B cell (primary cell): ENCODE measurements around the gene CD300H. TPM values are rescaled to one million over a fixed set of nuclear protein-coding genes. Genes with fewer than 3 reads are reported as not detected.
A peak's percentile ranks its signal among the peaks of the same experiment; 100 is the strongest.

Experiments
- ATAC-seq: fragments of 200-7000 bp; cut with Tn5 transposase; one replicate; pipeline ENCODE4 v1.10.0; 2021; ENCODE audit warnings: low read depth, mild to moderate bottlenecking, moderate number of reproducible peaks, moderate library complexity
- CTCF ChIA-PET: fragments of 350-600 bp; sonication (Branson Sonifier 250); formaldehyde crosslinking; loops from one replicate; lab custom pipeline; 2021; ENCODE audit warnings: antibody characterized with exemption, inconsistent platforms; lab: Charles Lee
- POLR2A ChIA-PET: fragments of 350-600 bp; sonication (Branson Sonifier 250); formaldehyde crosslinking; loops from one replicate; lab custom pipeline; 2021; ENCODE audit warnings: antibody characterized with exemption; lab: Charles Lee
- DNase-seq: peaks from one replicate; pipeline ENCODE4 v3.0.0; 2013
- H2AFZ ChIP-seq: 2 replicates; pipeline ENCODE4 v1.6.1; 2012; ENCODE audit warnings: mild to moderate bottlenecking, low read depth, low read length; ENCODE audit not compliant: insufficient read depth, poor library complexity, severe bottlenecking
- H3K27ac ChIP-seq, 2 donors: 1 replicate in 1 of 2; 2 replicates in 1 of 2; pipeline ENCODE4 v1.5.1; 2012 to 2013; ENCODE audit warnings: low read length in 2 of 2, mild to moderate bottlenecking in 2 of 2, moderate library complexity in 1 of 2
- H3K27me3 ChIP-seq, 4 experiments: fragments of 200-600 bp in 1 of 4; sonication (generic) in 1 of 4; replicated peaks in 1 of 4; 1 replicate in 2 of 4; 2 replicates in 2 of 4; pipeline versions ENCODE4 v1.6.1 to v1.7.0; 2013 to 2016; ENCODE audit warnings: low read length in 3 of 4, mild to moderate bottlenecking in 2 of 4, mixed read lengths in 1 of 4, moderate library complexity in 1 of 4; ENCODE audit not compliant: insufficient read depth in 4 of 4, control insufficient read depth in 3 of 4; ENCODE audit errors: control extremely low read depth in 1 of 4
- H3K36me3 ChIP-seq, 2 experiments: replicated peaks in 1 of 2; 1 replicate in 1 of 2; 2 replicates in 1 of 2; pipeline versions ENCODE4 v1.6.1 to v1.7.1; 2013; ENCODE audit warnings: low read length in 1 of 2; ENCODE audit not compliant: insufficient read depth in 2 of 2, control insufficient read depth in 1 of 2; ENCODE audit errors: control extremely low read depth in 1 of 2, extremely low read depth in 1 of 2
- H3K4me1 ChIP-seq, 2 donors: fragments of 200-600 bp in 1 of 2; sonication (generic) in 1 of 2; 1 replicate in 1 of 2; 2 replicates in 1 of 2; pipeline versions ENCODE4 v1.5.1 to v1.6.1; 2013 to 2017; ENCODE audit warnings: low read length in 2 of 2; ENCODE audit not compliant: control insufficient read depth in 2 of 2, insufficient read depth in 2 of 2
- H3K4me2 ChIP-seq: replicated peaks from 2 replicates; pipeline ENCODE3; 2012; ENCODE audit warnings: mild to moderate bottlenecking, low read depth, low read length; ENCODE audit not compliant: poor library complexity, severe bottlenecking
- H3K4me3 ChIP-seq, 5 experiments: fragments of 200-600 bp in 1 of 5; sonication (generic) in 1 of 5; 1 replicate in 3 of 5; 2 replicates in 2 of 5; pipeline versions ENCODE4 v1.5.1 to v1.7.0; 2011 to 2016; ENCODE audit warnings: low read length in 4 of 5, mild to moderate bottlenecking in 4 of 5, low read depth in 2 of 5, control low read depth in 1 of 5, moderate library complexity in 1 of 5; ENCODE audit not compliant: insufficient read depth in 1 of 5; ENCODE audit errors: control extremely low read depth in 1 of 5, extremely low read depth in 1 of 5
- H3K79me2 ChIP-seq: fragments of 200-600 bp; sonication (generic); one replicate; pipeline ENCODE4 v1.6.0; 2016; ENCODE audit warnings: low read length; ENCODE audit not compliant: control insufficient read depth, insufficient read depth
- H3K9ac ChIP-seq: fragments of 200-600 bp; sonication (generic); 2 replicates; pipeline ENCODE4 v1.6.1; 2017; ENCODE audit warnings: mild to moderate bottlenecking, low read length, moderate library complexity
- H3K9me3 ChIP-seq, 3 donors: one replicate each; pipeline versions ENCODE4 v1.6.1 to v1.7.1; 2013; ENCODE audit warnings: low read length in 2 of 3; ENCODE audit not compliant: control insufficient read depth in 2 of 3, insufficient read depth in 1 of 3; ENCODE audit errors: control extremely low read depth in 1 of 3
- H4K20me1 ChIP-seq: 2 replicates; pipeline ENCODE4 v1.6.0; 2012; ENCODE audit warnings: mild to moderate bottlenecking, low read length; ENCODE audit not compliant: insufficient read depth, control insufficient read depth, poor library complexity, severe bottlenecking
- H3K27ac Mint-ChIP-seq: one replicate; pipeline ENCODE4 v1.8.0; 2021; ENCODE audit warnings: mixed read lengths
- H3K27me3 Mint-ChIP-seq: one replicate; pipeline ENCODE4 v1.8.0; 2021; ENCODE audit warnings: mixed read lengths
- H3K4me1 Mint-ChIP-seq: one replicate; pipeline ENCODE4 v1.8.0; 2021; ENCODE audit warnings: mixed read lengths
- H3K4me3 Mint-ChIP-seq: one replicate; pipeline ENCODE4 v1.8.0; 2021; ENCODE audit warnings: mixed read lengths
- H3K9me3 Mint-ChIP-seq: one replicate; pipeline ENCODE4 v1.8.0; 2022; ENCODE audit warnings: mixed read lengths; ENCODE audit not compliant: insufficient read depth
- CTCF ChIP-seq: fragments of 200-600 bp; IDR thresholded peaks from one replicate; pipeline ENCODE4 v1.8.0; 2022; ENCODE audit warnings: antibody characterized with exemption, mild to moderate bottlenecking
- EZH2 ChIP-seq: IDR thresholded peaks from 2 replicates; pipeline ENCODE4 v1.6.1; 2012; ENCODE audit warnings: borderline replicate concordance, low read depth, mild to moderate bottlenecking, moderate library complexity, low read length; ENCODE audit not compliant: insufficient read depth, poor library complexity, severe bottlenecking
- WGBS: methylation state at CpG from one replicate; pipeline ENCODE4 v1.1.5; 2013; ENCODE audit warnings: missing lambda C conversion rate; ENCODE audit not compliant: insufficient coverage; 5-methylcytosine and 5-hydroxymethylcytosine counted together
- intact Hi-C: fragments of 100-400 bp; cut with micrococcal nuclease; formaldehyde crosslinking; loops from one replicate; pipeline ENCODE4 v1.10.0; 2022
- polyA plus RNA-seq: library from polyadenylated mRNA; depleted of rRNA; stranded (reverse); fragments of >200 nt; gene quantifications from 2 replicates; pipeline ENCODE4 v1.2.3, GENCODE V29; 2012
- total RNA-seq, 2 donors: library from RNA; stranded (reverse); fragments of 120-200 nt in 1 of 2; gene quantifications; 1 replicate in 1 of 2; 2 replicates in 1 of 2; pipeline versions ENCODE4 v1.2.3 to v1.2.4, GENCODE V29; 2013 to 2022

The CD300H gene
- total and polyA plus RNA-seq, 2 donors (not counting 1 experiment from before 2014, with no cell fraction given) = 0.58 TPM; not detected in 1

- peaks cover 0 to 2% (median 1%) of the 10 kb centered on the region in 4 experiments for H3K27me3 ChIP-seq
- Mint-ChIP-seq H3K27me3 (peaks cover 28% of the 10 kb centered on the region), H3K4me3 (no peak overlapping the region), H3K9me3 (no peaks in the 10 kb centered on the region), H3K4me1 (peaks cover 2% of the 10 kb centered on the region), H3K27ac (no peak overlapping the region)
- peaks cover 0 to 11% (median 4%) of the 10 kb centered on the region in 3 donors for H3K9me3 ChIP-seq
- H3K4me2 ChIP-seq = peak overlapping the region; percentile 11
- peaks cover 0 to 5% of the 10 kb centered on the region in 2 donors for H3K4me1 ChIP-seq
- H3K9ac ChIP-seq = no peak overlapping the region
- WGBS = 27% methylated on average over 7 of the region's 7 CpGs
- no peak overlapping the region for H3K4me3 ChIP-seq
- H2AFZ ChIP-seq = peak overlapping the region; percentile 38
- CTCF ChIA-PET = no interaction called here
- DNase-seq (no peak), ATAC-seq (no peak)
- TF ChIP-seq EZH2 (no peak), CTCF (no peak)
- H4K20me1 ChIP-seq = no peaks in the 10 kb centered on the region
- intact Hi-C loops = no loop called here
- H3K27ac ChIP-seq = no peak overlapping the region
- POLR2A ChIA-PET = no interaction called here
- no peaks in the 10 kb centered on the region for H3K36me3 ChIP-seq
- no peaks in the 10 kb centered on the region for H3K79me2 ChIP-seq
Observed at GRCh38 chr17:74579900-74580299, 12.6 kb upstream of the CD300H start.

GRCh38 chr17:74578979-74579378 is 11.7 kb upstream of the CD300H start:
- H3K9me3 Mint-ChIP-seq = no peaks in the 10 kb centered on the region
- no peak overlapping the region for H3K9ac ChIP-seq
- no peaks in the 10 kb centered on the region for H3K36me3 ChIP-seq
- H3K4me3 Mint-ChIP-seq = no peak overlapping the region
- H3K27ac ChIP-seq = no peak overlapping the region
- H3K4me1 ChIP-seq = peaks cover 0 to 5% of the 10 kb centered on the region in 2 donors
- ChIA-PET CTCF (interaction anchor here (1.1 kb wide), 1 partner anchor 13 kb away, joined by 3 read pairs; no protein-coding TSS in a partner anchor), POLR2A (no interaction called here)
- no peak overlapping the region for H3K4me2 ChIP-seq
- 99% methylated on average over 9 of the region's 9 CpGs for WGBS
- peaks cover 0 to 6% (median 1%) of the 10 kb centered on the region in 4 experiments for H3K27me3 ChIP-seq
- H3K9me3 ChIP-seq = peaks cover 0 to 4% (median 0%) of the 10 kb centered on the region in 3 donors
- H2AFZ ChIP-seq = no peak overlapping the region
- H4K20me1 ChIP-seq = no peaks in the 10 kb centered on the region
- no peak overlapping the region for H3K4me3 ChIP-seq
- ATAC-seq (no peak), DNase-seq (no peak)
- H3K27ac Mint-ChIP-seq = no peak overlapping the region
- intact Hi-C loops = no loop called here
- no peaks in the 10 kb centered on the region for H3K79me2 ChIP-seq
- peaks cover 2% of the 10 kb centered on the region for H3K4me1 Mint-ChIP-seq
- TF ChIP-seq EZH2 = no peak
- no peak for TF ChIP-seq CTCF
- peaks cover 23% of the 10 kb centered on the region for H3K27me3 Mint-ChIP-seq
